ENCODE data around the gene OSBPL5. TPM values are rescaled to one million over a fixed set of nuclear protein-coding genes. Genes with fewer than 3 reads are reported as not detected.

The OSBPL5 gene
- total and polyA plus RNA-seq, 4 donors = 15.2 to 51.5 (median 28.3) TPM

- peaks cover 1 to 6% (median 3%) of the 10 kb centered on the region in 4 donors for H3K9me3 ChIP-seq (ENCODE audit: control insufficient read depth in 4 of 4, insufficient read depth in 3 of 4, low read length in 3 of 4)
- no peak overlapping the region for H3K27ac ChIP-seq (ENCODE audit: low read depth in 1 of 2, low read length in 1 of 2)
- H3K36me3 ChIP-seq (ENCODE audit: control insufficient read depth in 4 of 4, insufficient read depth in 4 of 4, low read length in 4 of 4) = no peaks in the 10 kb centered on the region
- H3K4me1 ChIP-seq (ENCODE audit: control insufficient read depth in 5 of 5, insufficient read depth in 5 of 5, low read length in 5 of 5) = no peaks in the 10 kb centered on the region
- H3K9ac ChIP-seq (ENCODE audit: insufficient read depth in 1 of 2, low read length in 2 of 2) = no peak overlapping the region
- WGBS, 2 donors = 61 to 64% methylated on average over 2 of the region's 2 CpGs
- no peak for DNase-seq
- no peak for ATAC-seq (ENCODE audit: insufficient read depth, low FRiP score)
- H3K4me3 ChIP-seq = no peak overlapping the region
- TF ChIP-seq, protein P1, sequence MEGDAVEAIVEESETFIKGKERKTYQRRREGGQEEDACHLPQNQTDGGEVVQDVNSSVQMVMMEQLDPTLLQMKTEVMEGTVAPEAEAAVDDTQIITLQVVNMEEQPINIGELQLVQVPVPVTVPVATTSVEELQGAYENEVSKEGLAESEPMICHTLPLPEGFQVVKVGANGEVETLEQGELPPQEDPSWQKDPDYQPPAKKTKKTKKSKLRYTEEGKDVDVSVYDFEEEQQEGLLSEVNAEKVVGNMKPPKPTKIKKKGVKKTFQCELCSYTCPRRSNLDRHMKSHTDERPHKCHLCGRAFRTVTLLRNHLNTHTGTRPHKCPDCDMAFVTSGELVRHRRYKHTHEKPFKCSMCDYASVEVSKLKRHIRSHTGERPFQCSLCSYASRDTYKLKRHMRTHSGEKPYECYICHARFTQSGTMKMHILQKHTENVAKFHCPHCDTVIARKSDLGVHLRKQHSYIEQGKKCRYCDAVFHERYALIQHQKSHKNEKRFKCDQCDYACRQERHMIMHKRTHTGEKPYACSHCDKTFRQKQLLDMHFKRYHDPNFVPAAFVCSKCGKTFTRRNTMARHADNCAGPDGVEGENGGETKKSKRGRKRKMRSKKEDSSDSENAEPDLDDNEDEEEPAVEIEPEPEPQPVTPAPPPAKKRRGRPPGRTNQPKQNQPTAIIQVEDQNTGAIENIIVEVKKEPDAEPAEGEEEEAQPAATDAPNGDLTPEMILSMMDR (IDR thresholded peaks at IDR 0.05; ENCODE audit: control extremely low read depth, extremely low read depth) = no peak
- H3K27me3 ChIP-seq (ENCODE audit: control insufficient read depth in 3 of 3, insufficient read depth in 3 of 3, low read length in 2 of 3) = no peaks in the 10 kb centered on the region
These were observed 12.8 kb upstream of the OSBPL5 start for GRCh38 chr11:3177931-3178330.

DNA sequence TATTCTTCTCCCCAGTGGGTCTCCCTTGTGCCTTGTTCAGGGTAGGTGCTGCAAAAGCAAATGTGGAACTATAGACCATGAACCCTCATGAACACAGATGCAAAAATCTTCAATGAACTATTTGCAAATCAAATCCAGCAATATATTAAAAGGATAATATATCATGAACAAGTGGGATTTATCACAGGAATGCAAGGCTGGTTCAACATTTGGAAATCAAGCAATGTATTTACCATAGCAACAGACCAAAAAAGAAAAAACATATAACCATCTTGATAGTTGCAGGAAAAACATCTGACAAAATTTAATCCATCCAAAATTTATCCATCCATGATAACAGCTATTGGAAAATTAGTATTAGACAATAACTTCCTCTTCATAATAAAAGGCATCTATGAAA, 11.4 kb upstream of the OSBPL5 start:
- no peak for DNase-seq
- Histone ChIP-seq H3K36me3 (ENCODE audit: control insufficient read depth in 4 of 4, insufficient read depth in 4 of 4, low read length in 4 of 4) (no peaks in the 10 kb centered on the region), H3K27me3 (ENCODE audit: control insufficient read depth in 3 of 3, insufficient read depth in 3 of 3, low read length in 2 of 3) (no peaks in the 10 kb centered on the region), H3K9ac (ENCODE audit: insufficient read depth in 1 of 2, low read length in 2 of 2) (no peak overlapping the region), H3K4me3 (no peak overlapping the region), H3K4me1 (ENCODE audit: control insufficient read depth in 5 of 5, insufficient read depth in 5 of 5, low read length in 5 of 5) (no peaks in the 10 kb centered on the region), H3K27ac (ENCODE audit: low read depth in 1 of 2, low read length in 1 of 2) (no peak overlapping the region), H3K9me3 (ENCODE audit: control insufficient read depth in 4 of 4, insufficient read depth in 3 of 4, low read length in 3 of 4) (peaks cover 1 to 6% (median 3%) of the 10 kb centered on the region in 4 donors)
- TF ChIP-seq, protein P1 (IDR thresholded peaks at IDR 0.05; ENCODE audit: control extremely low read depth, extremely low read depth) = no peak
- no peak for ATAC-seq (ENCODE audit: insufficient read depth, low FRiP score)

DNA sequence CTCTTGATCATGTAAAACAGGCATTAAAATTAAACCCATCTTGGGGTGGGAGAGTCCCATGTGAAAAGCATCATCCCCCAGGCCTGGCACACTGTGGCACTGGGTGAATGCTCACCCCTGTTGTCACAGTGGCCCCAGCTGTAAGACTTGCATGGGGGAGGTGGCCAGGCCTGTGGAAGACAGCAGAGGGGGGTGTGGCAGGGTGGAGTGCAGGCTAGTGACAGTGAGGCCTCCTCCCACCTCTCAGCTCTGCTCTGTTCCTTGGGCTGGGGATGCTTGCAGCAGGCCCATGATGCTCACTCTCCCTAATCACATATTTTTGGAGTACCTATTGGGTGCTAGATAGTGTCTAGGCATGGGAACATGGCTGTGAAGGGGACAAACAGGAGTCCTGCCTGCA, 10.1 kb upstream of the OSBPL5 start:
- no peak overlapping the region for H3K4me3 ChIP-seq
- no peak overlapping the region for H3K9ac ChIP-seq (ENCODE audit: insufficient read depth in 1 of 2, low read length in 2 of 2)
- H3K36me3 ChIP-seq (ENCODE audit: control insufficient read depth in 4 of 4, insufficient read depth in 4 of 4, low read length in 4 of 4) = no peaks in the 10 kb centered on the region
- peaks cover 1 to 6% (median 3%) of the 10 kb centered on the region in 4 donors for H3K9me3 ChIP-seq (ENCODE audit: control insufficient read depth in 4 of 4, insufficient read depth in 3 of 4, low read length in 3 of 4)
- DNase-seq (no peak), ATAC-seq (ENCODE audit: insufficient read depth, low FRiP score) (no peak)
- no peak overlapping the region for H3K27ac ChIP-seq (ENCODE audit: low read depth in 1 of 2, low read length in 1 of 2)
- TF ChIP-seq, protein P1 (IDR thresholded peaks at IDR 0.05; ENCODE audit: control extremely low read depth, extremely low read depth) = no peak
- no peaks in the 10 kb centered on the region for H3K4me1 ChIP-seq (ENCODE audit: control insufficient read depth in 5 of 5, insufficient read depth in 5 of 5, low read length in 5 of 5)
- no peaks in the 10 kb centered on the region for H3K27me3 ChIP-seq (ENCODE audit: control insufficient read depth in 3 of 3, insufficient read depth in 3 of 3, low read length in 2 of 3)

GRCh38 chr11:3174387-3174786, 9.3 kb upstream of the OSBPL5 start:
- 91 to 94% methylated on average over 3 of the region's 3 CpGs for WGBS, 2 donors

More at GRCh38 chr11:3174387-3174786, 9.3 kb upstream of the OSBPL5 start:
- ATAC-seq (ENCODE audit: insufficient read depth, low FRiP score) (no peak), DNase-seq (no peak)
- TF ChIP-seq, protein P1 (IDR thresholded peaks at IDR 0.05; ENCODE audit: control extremely low read depth, extremely low read depth) = no peak
- Histone ChIP-seq H3K36me3 (ENCODE audit: control insufficient read depth in 4 of 4, insufficient read depth in 4 of 4, low read length in 4 of 4) (no peaks in the 10 kb centered on the region), H3K9me3 (ENCODE audit: control insufficient read depth in 4 of 4, insufficient read depth in 3 of 4, low read length in 3 of 4) (peaks cover 1 to 6% (median 3%) of the 10 kb centered on the region in 4 donors), H3K27me3 (ENCODE audit: control insufficient read depth in 3 of 3, insufficient read depth in 3 of 3, low read length in 2 of 3) (no peaks in the 10 kb centered on the region), H3K4me1 (ENCODE audit: control insufficient read depth in 5 of 5, insufficient read depth in 5 of 5, low read length in 5 of 5) (peaks cover 0 to 8% (median 2%) of the 10 kb centered on the region in 5 donors), H3K4me3 (no peak overlapping the region), H3K27ac (ENCODE audit: low read depth in 1 of 2, low read length in 1 of 2) (no peak overlapping the region), H3K9ac (ENCODE audit: insufficient read depth in 1 of 2, low read length in 2 of 2) (no peak overlapping the region)

All from lung (tissue), 12 donors.